ENCODE data around the gene TLCD1. TPM values are rescaled to one million over a fixed set of nuclear protein-coding genes. Genes with fewer than 3 reads are reported as not detected.

The TLCD1 gene
- total RNA-seq, 1 donor from 2014 or later: 16.2 TPM

DNA sequence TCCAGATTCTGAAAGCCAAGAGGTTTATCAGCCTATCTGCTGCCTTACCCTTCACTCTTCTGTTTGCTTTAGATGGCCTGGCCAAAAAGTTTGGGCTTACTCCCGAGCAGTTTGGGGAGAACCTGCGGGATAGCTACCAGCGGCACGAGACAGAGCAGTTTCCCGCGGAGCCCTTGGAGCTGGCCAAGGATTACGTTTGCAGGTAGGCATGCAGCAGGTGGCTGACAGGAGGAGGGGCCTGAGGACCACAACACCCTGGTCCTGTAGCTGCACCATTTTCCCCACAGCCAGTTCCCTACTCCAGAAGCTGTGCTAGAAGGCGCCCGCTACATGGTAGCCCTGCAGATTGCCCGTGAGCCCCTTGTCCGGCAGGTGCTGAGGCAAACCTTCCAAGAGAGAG is 43.4 kb downstream of the TLCD1 start:
- ATAC-seq: no peak
- TF ChIP-seq, protein P1, sequence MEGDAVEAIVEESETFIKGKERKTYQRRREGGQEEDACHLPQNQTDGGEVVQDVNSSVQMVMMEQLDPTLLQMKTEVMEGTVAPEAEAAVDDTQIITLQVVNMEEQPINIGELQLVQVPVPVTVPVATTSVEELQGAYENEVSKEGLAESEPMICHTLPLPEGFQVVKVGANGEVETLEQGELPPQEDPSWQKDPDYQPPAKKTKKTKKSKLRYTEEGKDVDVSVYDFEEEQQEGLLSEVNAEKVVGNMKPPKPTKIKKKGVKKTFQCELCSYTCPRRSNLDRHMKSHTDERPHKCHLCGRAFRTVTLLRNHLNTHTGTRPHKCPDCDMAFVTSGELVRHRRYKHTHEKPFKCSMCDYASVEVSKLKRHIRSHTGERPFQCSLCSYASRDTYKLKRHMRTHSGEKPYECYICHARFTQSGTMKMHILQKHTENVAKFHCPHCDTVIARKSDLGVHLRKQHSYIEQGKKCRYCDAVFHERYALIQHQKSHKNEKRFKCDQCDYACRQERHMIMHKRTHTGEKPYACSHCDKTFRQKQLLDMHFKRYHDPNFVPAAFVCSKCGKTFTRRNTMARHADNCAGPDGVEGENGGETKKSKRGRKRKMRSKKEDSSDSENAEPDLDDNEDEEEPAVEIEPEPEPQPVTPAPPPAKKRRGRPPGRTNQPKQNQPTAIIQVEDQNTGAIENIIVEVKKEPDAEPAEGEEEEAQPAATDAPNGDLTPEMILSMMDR (IDR thresholded peaks at IDR 0.05): no peak
- Histone ChIP-seq H3K9me3 (no peaks in the 10 kb centered on the region), H3K4me1 (no peaks in the 10 kb centered on the region), H3K27me3 (no peaks in the 10 kb centered on the region), H3K36me3 (peaks cover 100% of the 10 kb centered on the region), H3K4me3 (no peak overlapping the region), H3K27ac (no peak overlapping the region)
- intact Hi-C loops (cut with DNase I): no loop called here
- no peak for DNase-seq

DNA sequence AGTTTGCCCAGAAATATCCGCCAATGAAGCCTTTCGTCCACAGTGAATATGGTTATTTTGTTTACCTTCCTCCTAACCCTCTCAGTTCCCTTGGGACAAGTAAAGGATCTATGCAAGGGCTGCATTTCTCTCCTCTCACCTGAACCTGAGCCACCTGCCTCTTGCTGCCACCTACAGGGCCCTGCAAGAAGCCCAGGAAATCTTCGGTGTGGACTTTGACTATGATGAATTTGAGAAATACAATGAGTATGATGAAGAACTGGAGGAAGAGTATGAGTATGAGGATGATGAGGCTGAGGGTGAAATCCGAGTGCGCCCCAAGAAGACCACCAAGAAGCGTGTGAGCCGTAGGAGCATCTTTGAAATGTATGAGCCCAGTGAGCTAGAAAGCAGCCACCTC is 50.1 kb downstream of the TLCD1 start:
- ATAC-seq (no peak), DNase-seq (no peak)
- Histone ChIP-seq H3K36me3 (peaks cover 100% of the 10 kb centered on the region), H3K4me3 (no peak overlapping the region), H3K9me3 (no peaks in the 10 kb centered on the region), H3K27me3 (no peaks in the 10 kb centered on the region), H3K27ac (no peak overlapping the region), H3K4me1 (no peaks in the 10 kb centered on the region)
- intact Hi-C loops (cut with DNase I): no loop called here
- TF ChIP-seq, protein P1 (IDR thresholded peaks at IDR 0.05): peak; percentile 8

DNA sequence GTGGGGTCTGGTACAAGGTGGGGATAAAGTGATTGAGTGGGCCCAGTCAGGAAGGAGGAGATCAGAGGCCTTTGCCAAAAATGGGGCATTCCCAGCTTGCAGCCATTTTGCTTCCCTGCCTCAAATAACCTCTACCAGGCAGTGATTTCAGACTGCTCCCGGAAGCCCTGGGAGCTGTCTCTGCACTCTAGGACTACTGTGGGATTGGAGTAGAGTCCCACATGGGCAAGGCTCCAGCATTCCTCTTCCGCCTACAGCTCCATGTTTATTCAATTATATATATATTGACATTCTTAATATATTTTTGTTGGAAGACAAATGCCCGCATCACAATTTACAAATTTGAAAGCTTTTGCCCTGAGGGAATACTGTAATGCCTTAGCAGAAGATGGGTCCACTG is 50.5 kb downstream of the TLCD1 start:
- Histone ChIP-seq H3K4me1 (no peaks in the 10 kb centered on the region), H3K9me3 (no peaks in the 10 kb centered on the region), H3K4me3 (no peak overlapping the region), H3K27ac (no peak overlapping the region), H3K27me3 (no peaks in the 10 kb centered on the region), H3K36me3 (peaks cover 100% of the 10 kb centered on the region)
- DNase-seq (no peak), ATAC-seq (no peak)
- intact Hi-C loops (cut with DNase I): no loop called here
- TF ChIP-seq, protein P1 (IDR thresholded peaks at IDR 0.05): no peak

Other genes starting within 250 kb of the TLCD1 start
- 0.35 TPM for gene FOXN1, start 219.9 kb downstream of the TLCD1 start, total RNA-seq
- 22.7 TPM for gene UNC119, start 173.6 kb downstream of the TLCD1 start, total RNA-seq
- gene PIGS, start 154.7 kb downstream of the TLCD1 start, total RNA-seq: 43.0 TPM
- gene ALDOC, start 149.3 kb downstream of the TLCD1 start, total RNA-seq: 10.5 TPM
- 3.2 TPM for gene SPAG5, start 127.2 kb downstream of the TLCD1 start, total RNA-seq
- gene RSKR, start 112.0 kb downstream of the TLCD1 start, total RNA-seq: 12.3 TPM
- 145 TPM for gene BLTP2, start 81.1 kb downstream of the TLCD1 start, total RNA-seq
- 52.8 TPM for gene SDF2, start 64.3 kb downstream of the TLCD1 start, total RNA-seq
- gene SUPT6H, start 64.0 kb downstream of the TLCD1 start, total RNA-seq: 62.4 TPM
- gene PROCA1, start 14.3 kb downstream of the TLCD1 start, total RNA-seq: 3.3 TPM
- 63.5 TPM for gene RAB34, start 8.4 kb downstream of the TLCD1 start, total RNA-seq
- 1,221 TPM for gene RPL23A, start 6.2 kb downstream of the TLCD1 start, total RNA-seq
- gene NEK8, start 2.6 kb upstream of the TLCD1 start, total RNA-seq: 8.4 TPM
- gene TRAF4, start 17.8 kb upstream of the TLCD1 start, total RNA-seq: 65.9 TPM
- 22.2 TPM for gene FAM222B, start 116.6 kb upstream of the TLCD1 start, total RNA-seq
- gene ERAL1, start 128.8 kb upstream of the TLCD1 start, total RNA-seq: 24.4 TPM
- 157 TPM for gene FLOT2, start 171.5 kb upstream of the TLCD1 start, total RNA-seq
- gene DHRS13, start 176.8 kb upstream of the TLCD1 start, total RNA-seq: 12.8 TPM
- 40.0 TPM for gene PHF12, start 225.3 kb upstream of the TLCD1 start, total RNA-seq